ENCODE results near the gene CCDC15. TPM values are rescaled to one million over a fixed set of nuclear protein-coding genes. Genes with fewer than 3 reads are reported as not detected.

CCDC15 gene
- total and polyA plus RNA-seq, 2 of the 4 experiments (the other 2 are of a cell fraction), result 1.1 to 2.0 TPM

GRCh38 chr11:125056931-125057692, 103.1 kb downstream of the CCDC15 start:
- BruUV-seq (replicated peaks), result no TSS peak
- H2BK15ac ChIP-seq (ENCODE audit: low read depth, low read length), result no peak overlapping the region
- no peak overlapping the region for H4K8ac ChIP-seq (ENCODE audit: low read depth in 2 of 2, low read length in 2 of 2)
- no peak overlapping the region for H3K23ac ChIP-seq (ENCODE audit: low read depth, low read length)
- no peak overlapping the region for H2AK9ac ChIP-seq (replicated peaks; ENCODE audit: low read depth, low read length, poor library complexity)
- dilution Hi-C loops (cut with HindIII; ENCODE audit: low sequenced_read_pairs, unreplicated experiment) (no loop called here), intact Hi-C loops (cut with micrococcal nuclease) (no loop called here), in situ Hi-C loops (cut with MboI; ENCODE audit: low sequenced_read_pairs) (no loop called here)
- TF ChIP-seq USF2 (IDR thresholded peaks at IDR 0.05; ENCODE audit: low read depth, low read length) (no peak), RCOR1 (IDR thresholded peaks at IDR 0.05; ENCODE audit: insufficient replicate concordance, low read length) (no peak), SMC3 (IDR thresholded peaks at IDR 0.05; ENCODE audit: low read depth, low read length) (no peak), RFX5 (IDR thresholded peaks at IDR 0.05; ENCODE audit: low read depth, low read length) (no peak), CTCF (conservative IDR thresholded peaks at IDR 0.05; ENCODE audit: low read depth, low read length) (no peak), BHLHE40 (IDR thresholded peaks at IDR 0.05; ENCODE audit: low read depth, low read length) (no peak), NFE2L2 (IDR thresholded peaks at IDR 0.05; ENCODE audit: low read depth, low read length) (no peak), FOS (IDR thresholded peaks at IDR 0.05; ENCODE audit: low read depth, low read length) (no peak), POLR2A (IDR thresholded peaks at IDR 0.05; ENCODE audit: low read depth, low read length) (no peak), MAZ (IDR thresholded peaks at IDR 0.05; ENCODE audit: borderline replicate concordance, low read depth, low read length) (no peak), CHD1 (IDR thresholded peaks at IDR 0.05; ENCODE audit: low read depth, low read length) (no peak), CEBPB (IDR thresholded peaks at IDR 0.05; ENCODE audit: low read depth, low read length) (no peak)
- H3K79me1 ChIP-seq (ENCODE audit: low read depth in 1 of 2, low read length in 2 of 2), result no peaks in the 10 kb centered on the region
- no peak overlapping the region for H3K27ac ChIP-seq (ENCODE audit: insufficient read depth, low read length)
- H3K36me3 ChIP-seq (ENCODE audit: control insufficient read depth, insufficient read depth, low read length), result no peaks in the 10 kb centered on the region
- H3K9me1 ChIP-seq (ENCODE audit: insufficient read depth, low read length), result no peaks in the 10 kb centered on the region
- no peak overlapping the region for H4K5ac ChIP-seq (ENCODE audit: low read depth, low read length)
- no peak overlapping the region for H2BK5ac ChIP-seq (ENCODE audit: low read depth, low read length, poor library complexity, severe bottlenecking)
- H3K18ac ChIP-seq (ENCODE audit: low read depth, low read length), result no peak overlapping the region
- no peak overlapping the region for H2AK5ac ChIP-seq (ENCODE audit: low read depth, low read length)
- no peak overlapping the region for H2BK20ac ChIP-seq (ENCODE audit: low read depth, low read length)
- 100% methylated on average over 1 of the region's 5 CpGs; no CpG with 5 or more reads in 1 of the 2 experiments for WGBS, 2 experiments (ENCODE audit: extremely low coverage in 2 of 2, insufficient read length in 1 of 2)
- no peak overlapping the region for H3K4ac ChIP-seq (ENCODE audit: low read depth, low read length)
- H2AFZ ChIP-seq (replicated peaks; ENCODE audit: low read length, poor library complexity), result no peak overlapping the region
- H3K14ac ChIP-seq (replicated peaks; ENCODE audit: low read depth, low read length), result no peak overlapping the region
- no peak overlapping the region for H3K4me2 ChIP-seq (ENCODE audit: low read depth, low read length)
- H4K20me1 ChIP-seq (ENCODE audit: insufficient read depth, low read length), result no peaks in the 10 kb centered on the region
- no peak overlapping the region for H2BK120ac ChIP-seq (ENCODE audit: low read depth, low read length)
- ChIA-PET CTCF (no interaction called here), POLR2A (ENCODE audit: unreplicated experiment) (no interaction called here)
- ATAC-seq (ENCODE audit: low read depth) (no peak), DNase-seq (no peak)
- no peak overlapping the region for H3K56ac ChIP-seq (ENCODE audit: extremely low read depth, insufficient read depth, low read length)
- no peaks in the 10 kb centered on the region for H3K9me3 ChIP-seq (ENCODE audit: control insufficient read depth, insufficient read depth, low read length)
- no peaks in the 10 kb centered on the region for H3K4me1 ChIP-seq (ENCODE audit: control insufficient read depth, insufficient read depth, low read length)
- H4K91ac ChIP-seq (ENCODE audit: insufficient read depth, low read depth, low read length), result no peak overlapping the region
- H3K9ac ChIP-seq (ENCODE audit: low read depth, low read length), result no peak overlapping the region
- H3K4me3 ChIP-seq (ENCODE audit: insufficient read depth, low read depth, low read length), result no peak overlapping the region
- H3K27me3 ChIP-seq (ENCODE audit: control insufficient read depth, insufficient read depth, low read length), result no peaks in the 10 kb centered on the region

Data from IMR-90 (cell line).